OCI-M1 (cell line): ENCODE data around the gene TCF12.
"Not testable (repeated sequence)": the region's sequence is repeated elsewhere in the genome, so short reads cannot be mapped to it uniquely, and the experiment has no call there.

Source experiments
- DNase-seq: peaks from one replicate; lab custom pipeline; 2025; lab: John Stamatoyannopoulos, UW

Gene TCF12

DNA sequence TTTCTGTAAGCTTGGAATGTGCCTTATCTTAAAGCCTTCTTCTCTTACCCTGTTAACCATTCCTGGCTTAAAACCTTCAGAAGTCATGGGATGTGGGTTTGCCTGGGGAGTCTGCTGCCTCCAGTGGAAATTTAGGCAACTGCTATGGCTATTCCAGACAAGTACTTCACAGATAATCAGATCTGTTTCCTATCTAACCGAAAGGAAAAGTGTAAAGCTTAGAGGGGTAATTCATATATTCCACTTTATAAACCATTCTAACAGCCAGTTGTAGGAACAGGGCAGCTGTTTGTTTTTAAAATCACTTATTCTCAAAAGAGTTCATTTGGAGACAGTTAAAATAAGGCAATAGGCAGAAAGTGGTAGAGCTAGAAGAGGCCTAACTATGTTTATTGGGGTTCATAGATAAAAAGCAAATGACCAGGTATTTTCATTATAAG is 219.9 kb downstream of the TCF12 start:
- DNase-seq, result peak; percentile 74

- peak; percentile 46 for DNase-seq
These were observed 225.2 kb downstream of the TCF12 start for GRCh38 chr15:57143511-57144078.

DNA sequence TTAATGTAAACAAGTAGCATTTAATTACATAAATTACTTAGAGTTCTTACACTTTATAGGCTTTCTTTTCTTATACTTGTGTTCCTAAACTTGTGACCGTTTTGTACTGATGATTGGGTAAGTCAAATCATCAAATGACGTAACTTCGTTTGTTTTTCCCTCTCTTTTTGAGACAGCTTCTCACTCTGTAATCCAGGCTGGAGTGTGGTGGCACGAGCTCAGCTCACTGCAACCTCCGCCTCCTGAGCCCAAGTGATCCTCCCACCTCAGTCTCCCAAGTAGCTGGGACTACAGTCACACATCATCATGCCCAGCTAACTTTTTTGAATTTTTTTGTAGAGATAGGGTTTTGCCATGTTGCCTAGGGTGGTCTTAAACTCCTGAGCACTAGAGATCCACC is 226.0 kb downstream of the TCF12 start:
- no peak for DNase-seq

- DNase-seq, result peak; percentile 73
These were observed 228.2 kb downstream of the TCF12 start for GRCh38 chr15:57146506-57147201.

DNA sequence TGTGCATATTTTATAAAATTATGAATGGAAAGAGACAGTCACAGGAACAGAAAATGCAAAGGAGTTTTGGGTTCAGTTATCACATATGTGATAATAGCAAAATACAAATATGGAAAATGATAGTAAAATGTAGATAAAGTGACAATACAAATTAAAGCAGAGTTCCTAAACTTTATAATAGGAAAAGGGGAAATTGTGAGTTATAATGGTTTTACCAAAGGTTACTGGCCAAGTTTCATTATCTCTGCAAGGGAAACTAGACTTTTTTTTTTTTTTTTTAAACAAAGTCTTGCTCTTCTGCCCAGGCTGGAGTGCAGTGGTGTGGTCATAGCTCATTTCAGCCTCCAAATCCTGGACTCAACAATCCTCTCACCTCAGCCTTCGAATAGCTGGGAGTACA is 229.2 kb downstream of the TCF12 start:
- DNase-seq, result peak; percentile 16

DNA sequence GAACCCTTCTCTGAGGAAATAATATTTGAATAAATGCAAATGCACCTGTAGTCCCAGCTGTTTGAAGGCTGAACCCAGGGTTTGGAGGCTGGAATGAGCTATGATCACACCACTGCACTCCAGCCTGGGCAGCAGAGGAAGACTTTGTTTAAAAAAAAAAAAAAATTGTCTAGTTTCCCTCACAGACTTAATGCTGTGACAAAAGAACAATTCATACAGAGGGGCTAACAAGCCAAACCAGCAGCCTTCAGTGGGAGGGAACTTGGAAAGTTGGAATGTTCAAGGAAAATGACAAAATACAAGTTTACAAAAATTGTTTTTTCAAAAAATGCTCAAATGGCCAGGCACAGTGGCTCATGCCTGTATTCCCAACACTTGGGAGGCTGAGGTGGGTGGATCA is 229.8 kb downstream of the TCF12 start:
- DNase-seq, result no peak

GRCh38 chr15:57149196-57149595 is 230.8 kb downstream of the TCF12 start:
- DNase-seq, result no peak

DNA sequence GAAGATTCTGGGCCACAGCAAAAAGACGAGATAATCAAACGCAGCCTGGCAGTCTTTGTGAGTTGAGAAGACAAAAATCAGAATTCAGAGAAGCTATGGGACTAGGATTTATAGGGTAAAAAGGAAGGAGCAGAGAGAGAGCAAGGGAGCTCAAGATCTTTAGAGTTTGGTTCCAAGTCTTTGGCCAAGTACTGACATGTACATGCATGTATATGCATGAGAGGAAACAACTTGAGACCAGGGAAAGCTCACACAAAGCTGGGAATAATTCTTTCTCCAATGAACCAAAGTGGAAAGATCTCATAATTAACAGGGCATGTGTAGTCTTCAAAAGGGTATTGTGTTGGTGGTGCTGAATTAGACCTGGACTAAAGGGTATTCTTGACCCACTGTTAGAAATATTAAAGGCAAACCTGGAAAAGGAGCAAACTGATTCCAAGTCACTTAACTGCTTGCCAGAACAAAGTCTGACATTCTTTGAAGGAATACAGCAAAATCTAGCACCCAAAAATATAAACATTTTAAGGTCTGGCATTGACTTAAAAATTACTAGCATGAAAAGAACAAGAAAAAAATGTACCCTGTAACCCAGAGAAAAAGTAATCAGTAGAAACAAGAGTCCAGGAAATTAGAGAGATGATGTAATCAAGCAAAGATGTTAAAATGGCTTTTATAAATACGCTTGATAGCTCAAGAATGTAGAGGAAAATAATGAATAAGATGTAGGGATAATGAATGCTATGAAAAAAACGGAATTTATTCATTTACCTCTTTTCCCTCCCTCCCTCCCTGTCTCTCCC is 231.8 kb downstream of the TCF12 start:
- DNase-seq, result no peak

GRCh38 chr15:57150866-57151203 is 232.4 kb downstream of the TCF12 start:
- not testable (repeated sequence) for DNase-seq

- no peak for DNase-seq
These were observed 233.7 kb downstream of the TCF12 start for GRCh38 chr15:57152133-57152532.

DNA sequence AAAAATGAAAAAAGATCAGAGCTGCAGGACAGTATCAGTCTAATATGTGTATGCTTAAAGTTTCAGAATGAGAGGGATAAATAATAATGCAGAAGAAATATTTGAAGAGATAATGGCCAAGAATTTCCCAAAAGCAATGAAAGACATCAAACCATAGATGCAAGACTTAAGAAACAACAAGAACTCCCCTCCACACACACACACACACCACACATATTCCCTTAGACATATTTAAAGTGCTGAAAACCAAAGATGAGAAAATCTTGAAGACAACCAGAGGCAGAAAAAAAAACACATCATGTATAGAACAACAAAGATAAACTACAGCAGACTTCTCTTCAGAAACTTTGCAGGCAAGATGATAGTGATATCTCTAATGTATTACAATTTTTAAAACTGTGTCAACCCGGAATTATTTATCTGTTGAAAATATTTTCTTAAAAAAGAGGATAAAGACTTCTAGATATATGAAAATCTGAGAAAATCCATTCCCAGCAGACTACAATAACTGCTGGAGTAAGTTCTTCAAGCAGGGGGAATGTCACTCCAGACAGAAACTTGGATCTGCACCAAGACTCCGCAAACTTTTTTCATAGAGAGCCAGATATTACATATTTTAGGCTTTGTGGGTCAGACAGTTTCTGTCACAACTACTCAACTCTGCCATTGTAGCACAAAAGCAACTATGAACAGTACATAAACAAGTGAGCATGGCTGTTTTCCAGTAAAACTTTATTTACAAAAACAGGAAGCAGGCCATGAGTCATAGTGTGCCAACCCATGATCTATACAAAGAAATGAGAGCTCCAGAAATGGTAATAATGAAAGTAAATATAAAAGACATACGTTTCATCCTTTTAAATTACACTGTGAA is 234.5 kb downstream of the TCF12 start:
- peak; percentile 9 for DNase-seq

GRCh38 chr15:57156210-57156884 is 237.9 kb downstream of the TCF12 start:
- no peak for DNase-seq

- no peak for DNase-seq
These were observed 240.1 kb downstream of the TCF12 start for GRCh38 chr15:57158589-57158988.

- DNase-seq, result no peak
These were observed 240.7 kb downstream of the TCF12 start for GRCh38 chr15:57158997-57159668.

DNA sequence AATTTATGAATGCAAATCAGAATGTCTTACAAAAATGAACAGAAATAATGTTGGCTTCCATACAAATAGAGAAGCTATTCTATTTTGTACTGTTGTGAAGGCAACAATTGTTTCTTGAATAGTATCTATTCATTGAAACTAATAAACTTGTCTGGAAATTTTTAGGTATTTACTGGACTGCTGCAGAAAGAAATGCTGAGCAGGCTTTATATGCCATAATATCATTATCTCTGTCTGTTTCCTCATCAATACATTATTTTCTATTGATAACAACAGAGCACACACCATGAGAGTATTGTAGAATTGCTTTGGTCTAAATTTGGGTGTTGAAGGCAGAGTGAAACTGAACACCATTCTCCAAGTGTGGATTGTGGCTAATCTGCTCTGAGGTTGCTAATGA is 241.3 kb downstream of the TCF12 start:
- DNase-seq, result no peak

DNA sequence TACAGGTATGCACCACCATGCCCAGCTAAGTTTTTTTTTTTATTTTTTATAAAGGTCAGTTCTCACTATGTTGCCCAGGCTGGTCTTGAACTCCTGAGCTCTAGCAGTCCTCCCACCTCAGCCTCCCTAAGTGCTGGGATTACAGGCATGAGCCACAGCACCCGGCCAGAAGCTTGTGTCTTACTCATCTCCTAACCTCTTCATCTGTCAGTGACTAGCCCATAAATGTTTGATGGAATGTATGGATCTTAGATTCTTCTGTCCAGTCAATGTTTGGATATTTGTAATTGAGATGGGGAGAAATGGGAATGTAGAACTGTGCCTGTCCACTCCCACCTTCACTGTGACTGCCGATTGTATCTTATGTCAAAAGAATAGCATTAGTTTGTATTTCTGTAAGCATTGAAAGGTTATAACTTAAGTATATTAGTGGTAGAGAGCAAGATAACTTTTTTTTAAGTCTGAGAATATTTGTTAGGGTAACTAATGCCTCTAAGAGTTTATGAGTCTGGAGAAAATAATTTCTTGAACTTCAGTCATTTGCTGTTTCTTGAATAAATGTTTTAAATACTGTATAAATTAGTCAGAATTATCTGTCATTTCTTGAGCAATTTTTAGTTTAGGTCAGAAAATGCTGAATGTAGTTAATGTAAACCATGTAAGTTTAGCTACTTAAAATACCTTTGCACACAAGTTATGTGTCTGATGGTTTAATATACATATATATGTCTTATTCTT is 242.5 kb downstream of the TCF12 start:
- DNase-seq, result no peak

DNA sequence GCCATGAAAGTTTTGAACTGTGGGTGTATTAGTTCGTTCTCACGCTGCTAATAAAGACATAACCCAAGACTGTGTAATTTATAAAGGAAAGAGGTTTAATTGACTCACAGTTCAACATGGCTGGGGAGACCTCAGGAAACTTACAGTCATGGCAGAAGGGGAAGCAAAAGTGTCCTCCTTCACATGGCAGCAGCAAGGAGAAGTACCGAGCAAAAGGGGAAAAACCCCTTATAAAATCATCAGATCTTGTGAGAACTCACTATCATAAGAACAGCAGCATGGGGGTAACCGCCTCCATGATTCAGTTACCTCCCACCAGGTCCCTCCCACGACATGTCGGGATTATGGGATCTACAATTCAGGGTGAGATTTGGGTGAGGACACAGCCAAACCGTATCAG is 245.8 kb downstream of the TCF12 start:
- DNase-seq, result not testable (repeated sequence)

DNA sequence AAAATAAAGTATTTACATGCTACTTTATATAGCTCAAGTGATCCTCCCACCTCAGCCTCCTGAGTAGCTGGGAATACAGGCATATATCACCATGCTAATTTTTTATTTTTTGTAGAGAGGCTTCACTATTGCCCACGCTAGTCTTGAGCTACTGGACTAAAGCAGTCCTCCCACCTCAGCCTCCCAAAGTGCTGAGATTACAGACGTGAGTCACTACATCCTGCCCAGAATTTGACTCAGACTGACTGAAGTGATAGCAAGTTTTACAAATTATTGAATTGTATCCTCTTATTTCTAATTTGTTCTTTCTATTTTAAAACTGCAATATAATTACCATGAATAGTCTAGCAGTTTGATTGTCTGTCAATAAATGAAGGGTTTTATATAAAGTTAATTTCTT is 247.5 kb downstream of the TCF12 start:
- no peak for DNase-seq

DNA sequence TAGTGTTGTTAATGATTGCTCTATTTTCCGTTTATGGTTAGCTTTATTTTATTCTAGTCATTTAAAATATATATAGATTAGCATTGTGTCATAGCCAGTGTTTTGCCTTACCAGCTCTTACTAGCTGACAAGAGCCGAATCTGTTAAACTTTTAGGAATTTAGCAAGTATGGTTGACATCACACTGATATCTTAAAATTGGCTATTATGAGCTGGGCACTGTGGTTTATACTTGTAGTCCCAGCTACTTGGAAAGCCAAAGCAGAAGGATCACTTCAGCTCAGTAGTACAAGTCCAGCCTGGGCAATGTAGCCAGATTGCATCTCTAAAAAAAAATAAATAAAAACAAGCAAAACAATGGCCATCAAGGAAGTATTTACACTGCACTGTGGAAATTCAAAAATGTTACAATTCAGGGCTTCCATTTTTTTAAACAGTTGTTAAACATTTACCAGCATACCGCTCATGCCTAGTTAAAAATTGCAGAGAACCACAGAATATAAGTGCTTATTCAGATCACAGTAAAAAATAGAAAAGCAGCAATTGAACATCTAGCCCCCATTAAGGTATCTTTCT is 249.5 kb downstream of the TCF12 start:
- no peak for DNase-seq

GRCh38 chr15:57169643-57170042 is 251.2 kb downstream of the TCF12 start:
- no peak for DNase-seq
